Retinal pigment epithelial cell (primary cell): ENCODE data around the gene EPOP.

Experiments used
- DNase-seq: peaks from one replicate; pipeline ENCODE4 v3.0.0-alpha.2; 2010; ENCODE audit warnings: low read depth
- H3K4me3 ChIP-seq: 2 replicates; pipeline ENCODE4 v1.5.1; 2011; ENCODE audit warnings: mild to moderate bottlenecking, low read length, control low read depth, moderate library complexity
- TF ChIP-seq, protein P1 (sequence below): conservative IDR thresholded peaks from 2 replicates; pipeline ENCODE4 v1.5.1; 2011; ENCODE audit warnings: low read depth, low read length, control low read depth, inconsistent platforms

Gene EPOP

DNA sequence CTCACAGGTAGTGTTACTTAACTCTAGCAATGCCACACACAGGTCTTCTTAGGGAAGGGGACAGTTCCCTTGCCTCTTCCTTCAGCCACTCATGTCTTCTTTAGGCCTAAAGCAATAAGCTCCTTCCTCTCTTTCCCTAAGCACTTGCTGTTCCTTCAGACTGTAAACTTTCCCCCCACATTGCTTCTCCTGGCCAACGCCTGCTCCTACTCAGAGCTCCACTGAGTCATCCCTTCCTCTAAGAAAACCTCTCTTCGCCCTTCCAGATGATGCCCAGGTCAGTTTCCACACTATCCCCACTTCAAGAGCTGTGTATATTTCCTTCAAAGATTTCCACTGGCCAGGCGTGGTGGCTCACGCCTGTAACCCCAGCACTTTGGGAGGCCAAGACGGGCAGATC, 12.5 kb upstream of the EPOP start:
- no peak for DNase-seq
- H3K4me3 ChIP-seq, result no peak overlapping the region
- TF ChIP-seq, protein P1, sequence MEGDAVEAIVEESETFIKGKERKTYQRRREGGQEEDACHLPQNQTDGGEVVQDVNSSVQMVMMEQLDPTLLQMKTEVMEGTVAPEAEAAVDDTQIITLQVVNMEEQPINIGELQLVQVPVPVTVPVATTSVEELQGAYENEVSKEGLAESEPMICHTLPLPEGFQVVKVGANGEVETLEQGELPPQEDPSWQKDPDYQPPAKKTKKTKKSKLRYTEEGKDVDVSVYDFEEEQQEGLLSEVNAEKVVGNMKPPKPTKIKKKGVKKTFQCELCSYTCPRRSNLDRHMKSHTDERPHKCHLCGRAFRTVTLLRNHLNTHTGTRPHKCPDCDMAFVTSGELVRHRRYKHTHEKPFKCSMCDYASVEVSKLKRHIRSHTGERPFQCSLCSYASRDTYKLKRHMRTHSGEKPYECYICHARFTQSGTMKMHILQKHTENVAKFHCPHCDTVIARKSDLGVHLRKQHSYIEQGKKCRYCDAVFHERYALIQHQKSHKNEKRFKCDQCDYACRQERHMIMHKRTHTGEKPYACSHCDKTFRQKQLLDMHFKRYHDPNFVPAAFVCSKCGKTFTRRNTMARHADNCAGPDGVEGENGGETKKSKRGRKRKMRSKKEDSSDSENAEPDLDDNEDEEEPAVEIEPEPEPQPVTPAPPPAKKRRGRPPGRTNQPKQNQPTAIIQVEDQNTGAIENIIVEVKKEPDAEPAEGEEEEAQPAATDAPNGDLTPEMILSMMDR, result no peak

DNA sequence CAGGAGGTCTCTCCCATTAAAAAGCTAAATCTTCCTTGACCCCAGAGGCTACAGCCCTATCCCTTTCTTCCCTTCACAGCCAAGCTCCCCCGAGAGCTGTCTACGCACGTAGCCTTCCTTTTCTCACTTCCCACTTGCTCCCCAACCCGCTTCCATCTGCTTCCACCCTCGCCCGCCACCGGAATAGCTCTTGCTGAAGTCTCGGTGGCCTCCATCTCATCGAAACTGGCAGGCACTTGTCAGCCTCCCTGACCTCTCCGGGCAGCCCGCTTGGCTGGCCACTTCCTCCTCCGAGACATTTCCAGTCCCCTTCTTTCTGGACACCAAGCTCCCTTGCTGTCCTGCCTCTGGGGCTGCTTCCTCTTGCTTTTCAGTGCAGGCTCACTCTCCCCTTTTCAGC, 10.7 kb upstream of the EPOP start:
- no peak overlapping the region for H3K4me3 ChIP-seq
- TF ChIP-seq, protein P1, result no peak
- DNase-seq, result no peak

DNA sequence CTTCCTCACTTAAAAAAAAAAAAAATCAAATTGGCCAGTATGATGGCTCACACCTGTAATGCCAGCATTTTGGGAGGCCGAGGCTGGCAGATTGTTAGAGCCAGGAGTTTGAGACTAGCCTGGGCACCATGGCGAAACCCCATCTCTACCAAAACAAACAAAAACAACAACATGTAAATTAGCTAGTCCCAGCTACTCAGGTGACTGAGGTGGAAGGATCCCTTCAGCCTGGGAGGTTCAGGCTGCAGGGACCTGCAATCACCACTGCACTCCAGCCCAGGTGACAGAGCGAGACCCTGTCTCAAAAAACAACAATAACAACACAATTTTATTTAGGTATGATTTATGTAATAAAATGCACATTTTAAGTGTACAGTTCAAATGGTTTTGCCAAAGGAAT, 6.3 kb upstream of the EPOP start:
- DNase-seq, result no peak
- no peak overlapping the region for H3K4me3 ChIP-seq
- TF ChIP-seq, protein P1, result no peak

DNA sequence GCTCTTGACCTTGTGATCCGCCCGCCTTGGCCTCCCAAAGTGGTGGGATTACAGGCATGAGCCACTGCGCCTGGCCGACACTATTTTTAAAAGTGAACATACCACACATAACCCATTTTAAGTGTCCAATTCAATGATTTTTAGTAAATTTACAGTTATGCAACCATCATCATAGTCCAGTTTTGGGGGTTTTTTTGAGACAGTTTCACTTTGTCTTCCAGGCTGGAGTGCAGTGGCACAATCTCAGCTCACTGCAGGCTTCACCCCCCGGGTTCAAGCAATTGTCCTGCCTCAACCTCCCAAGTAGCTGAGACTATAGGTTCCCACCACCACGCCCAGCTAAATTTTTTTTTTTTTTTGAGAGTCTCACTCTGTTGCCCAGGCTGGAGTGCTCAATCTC, 3.1 kb upstream of the EPOP start:
- no peak for DNase-seq
- no peak overlapping the region for H3K4me3 ChIP-seq
- TF ChIP-seq, protein P1, result no peak

DNA sequence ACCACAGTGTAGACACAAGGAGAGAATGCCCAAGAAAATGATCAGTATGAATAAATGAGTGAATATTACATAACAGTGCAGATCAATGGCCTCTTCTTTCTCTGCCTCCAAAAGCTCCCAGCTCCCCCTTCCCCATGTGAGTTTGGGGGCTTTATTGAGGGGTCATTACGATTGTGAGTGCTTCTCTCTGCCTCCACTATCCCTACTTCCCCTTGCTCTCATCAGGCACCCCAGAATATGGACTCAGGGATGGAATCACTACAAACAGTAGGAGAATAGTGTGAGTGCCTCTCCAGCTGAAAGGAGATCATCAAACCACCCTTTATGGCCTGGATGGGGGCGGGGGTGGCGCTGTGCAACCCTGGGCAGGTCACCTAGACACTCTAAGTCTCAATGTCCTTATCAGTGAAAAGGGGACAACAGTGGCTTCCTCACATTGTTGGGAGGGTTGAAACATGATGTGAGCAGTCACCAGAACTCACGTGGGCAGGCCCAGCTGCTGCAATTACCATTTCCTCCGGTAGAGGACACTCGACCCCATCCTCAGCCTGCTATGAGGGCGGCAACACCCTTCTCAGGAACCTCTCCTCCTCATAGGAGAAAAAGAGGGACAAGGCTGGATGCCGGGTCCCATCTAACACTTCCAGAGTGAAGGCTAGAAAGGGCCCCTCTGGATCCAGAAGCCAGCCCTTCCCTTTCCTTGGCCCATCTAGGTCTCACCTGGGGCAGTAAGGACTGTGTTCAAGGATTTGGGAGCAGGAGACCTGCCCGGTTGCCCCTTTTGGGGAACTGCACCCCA, 2.1 kb upstream of the EPOP start:
- TF ChIP-seq, protein P1, result peak; percentile 96
- peak; percentile 30 for DNase-seq
- H3K4me3 ChIP-seq, result no peak overlapping the region

DNA sequence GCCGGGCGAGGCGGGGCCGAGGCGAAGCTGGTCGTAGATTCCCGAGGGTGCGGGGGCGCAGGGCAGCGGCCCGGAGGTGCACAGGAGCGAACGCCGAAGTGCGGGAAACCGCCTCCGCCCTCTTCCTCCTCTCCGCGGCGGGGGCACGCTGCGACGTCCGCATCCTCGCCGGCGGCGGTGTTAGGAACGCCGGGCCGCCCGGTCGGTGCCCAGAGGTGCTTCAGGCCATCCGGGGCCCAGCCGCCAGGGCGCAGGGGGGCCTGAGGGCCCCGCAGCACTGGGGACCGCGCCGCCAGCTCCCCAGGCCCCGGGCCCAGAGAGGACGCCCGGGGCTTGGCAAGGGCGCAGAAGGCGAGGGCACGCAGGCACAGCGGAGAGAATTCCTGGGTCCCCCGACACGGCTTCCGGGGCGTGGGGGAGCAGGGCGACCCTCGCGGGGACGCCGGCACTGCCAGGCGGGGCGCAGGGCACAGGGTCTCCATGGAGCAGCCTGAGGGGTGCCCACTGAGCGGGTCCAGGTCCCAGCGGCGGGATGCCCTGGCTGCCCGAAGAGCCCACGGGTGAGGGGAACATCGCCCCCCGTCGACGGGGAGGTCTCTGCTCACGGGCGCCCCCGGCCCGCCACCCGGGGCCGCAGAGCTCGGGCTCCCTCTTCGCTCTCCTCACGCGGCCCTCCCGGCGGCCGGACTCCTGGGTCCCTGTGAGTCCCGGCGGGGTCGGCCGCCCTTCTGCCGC, 576 bp downstream of the EPOP start:
- H3K4me3 ChIP-seq, result peak overlapping the region; percentile 31
- no peak for DNase-seq
- TF ChIP-seq, protein P1, result peak; percentile 11

DNA sequence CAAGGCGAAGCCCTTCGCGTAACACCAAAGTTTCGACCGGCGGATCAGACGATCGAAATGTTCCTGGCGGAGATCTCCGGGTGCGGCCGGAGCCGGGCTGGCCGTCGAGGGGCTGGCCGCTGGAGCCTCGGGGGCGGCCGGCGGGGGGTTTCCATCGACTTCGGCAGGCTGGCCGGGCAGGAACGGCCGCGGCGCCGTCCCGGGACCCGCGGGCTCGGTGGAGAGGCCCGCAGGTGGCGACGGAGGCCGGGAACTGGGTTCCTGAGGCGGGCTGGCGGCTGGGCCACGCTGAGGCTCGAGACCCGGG, 1.1 kb downstream of the EPOP start:
- H3K4me3 ChIP-seq, result no peak overlapping the region
- TF ChIP-seq, protein P1, result no peak
- DNase-seq, result no peak
